GM23248 (cell line): ENCODE data around the gene POLR3A. TPM values are rescaled to one million over a fixed set of nuclear protein-coding genes. Genes with fewer than 3 reads are reported as not detected.
A peak's percentile ranks its signal among the peaks of the same experiment; 100 is the strongest.

Experiments used
- DNase-seq: peaks from one replicate; pipeline ENCODE4 v3.0.0-alpha.2; 2015
- H2AFZ ChIP-seq: fragments of 200-600 bp; sonication (generic); 2 replicates; pipeline ENCODE4 v1.6.1; 2016; ENCODE audit warnings: antibody characterized with exemption
- H3F3A ChIP-seq: fragments of 200-600 bp; sonication (generic); 2 replicates; pipeline ENCODE4 v1.6.1; 2016; ENCODE audit warnings: mild to moderate bottlenecking, antibody characterized with exemption, mixed run types; ENCODE audit not compliant: insufficient read depth
- H3K27ac ChIP-seq: fragments of 200-600 bp; sonication (generic); 2 replicates; pipeline ENCODE4 v1.5.1; 2016; ENCODE audit warnings: mild to moderate bottlenecking
- H3K27me3 ChIP-seq: fragments of 200-600 bp; sonication (generic); replicated peaks from 2 replicates; pipeline ENCODE4 v1.6.1; 2016; ENCODE audit warnings: mild to moderate bottlenecking; ENCODE audit not compliant: insufficient read depth
- H3K36me3 ChIP-seq: fragments of 200-600 bp; sonication (generic); 2 replicates; pipeline ENCODE4 v1.6.1; 2016; ENCODE audit warnings: low read depth, mild to moderate bottlenecking
- H3K4me1 ChIP-seq: fragments of 200-600 bp; sonication (generic); 2 replicates; pipeline ENCODE4 v1.6.1; 2016; ENCODE audit warnings: mild to moderate bottlenecking; ENCODE audit not compliant: insufficient read depth
- H3K4me2 ChIP-seq: fragments of 200-600 bp; sonication (generic); one replicate; pipeline ENCODE4 v1.6.1; 2016; ENCODE audit warnings: mild to moderate bottlenecking; ENCODE audit not compliant: unreplicated experiment
- H3K4me3 ChIP-seq: fragments of 200-600 bp; sonication (generic); 2 replicates; pipeline ENCODE4 v1.5.1; 2016; ENCODE audit warnings: mild to moderate bottlenecking
- H3K79me2 ChIP-seq: fragments of 200-600 bp; sonication (generic); 2 replicates; pipeline ENCODE4 v1.6.1; 2016; ENCODE audit warnings: mild to moderate bottlenecking; ENCODE audit not compliant: insufficient read depth
- H3K9ac ChIP-seq: fragments of 200-600 bp; sonication (generic); 2 replicates; pipeline ENCODE4 v1.6.1; 2016; ENCODE audit warnings: mild to moderate bottlenecking
- H3K9me2 ChIP-seq: fragments of 200-600 bp; sonication (generic); 2 replicates; pipeline ENCODE4 v1.6.1; 2016; ENCODE audit warnings: mixed run types, mild to moderate bottlenecking, moderate library complexity; ENCODE audit not compliant: insufficient read depth
- H3K9me3 ChIP-seq: fragments of 200-600 bp; sonication (generic); one replicate; pipeline ENCODE4 v1.6.1; 2017; ENCODE audit warnings: low read depth
- H4K20me1 ChIP-seq: fragments of 200-600 bp; sonication (generic); 2 replicates; pipeline ENCODE4 v1.6.0; 2016; ENCODE audit not compliant: insufficient read depth
- EZH2 ChIP-seq: fragments of 200-600 bp; sonication (generic); IDR thresholded peaks from 2 replicates; pipeline ENCODE4 v1.6.1; 2018; ENCODE audit warnings: antibody characterized with exemption, mild to moderate bottlenecking; ENCODE audit not compliant: insufficient read depth, poor library complexity, severe bottlenecking
- EZH2phosphoT487 ChIP-seq: fragments of 200-600 bp; sonication (generic); IDR thresholded peaks from 2 replicates; pipeline ENCODE4 v1.6.1; 2018; ENCODE audit warnings: antibody characterized with exemption, moderate library complexity, mild to moderate bottlenecking, low read depth; ENCODE audit not compliant: insufficient read depth
- WGBS, 2 experiments: methylation state at CpG; one replicate each; pipeline ENCODE4 v1.1.6; 2015 to 2017; ENCODE audit warnings: low lambda C conversion rate in 2 of 2, low coverage in 1 of 2; ENCODE audit errors: missing lambda C conversion rate in 2 of 2; 5-methylcytosine and 5-hydroxymethylcytosine counted together
- in situ Hi-C: fragments of 300-500 bp; cut with MboI; formaldehyde crosslinking; loops from 2 replicates; pipeline ENCODE4 v1.15.0; 2020
- polyA plus RNA-seq: library from polyadenylated mRNA; unstranded; fragments of >200 nt; fragmentation: Nextera tagmentation; extraction: Ambion mirVana; gene quantifications from 2 replicates; pipeline ENCODE4 v1.2.1, GENCODE V29; 2016
- total RNA-seq: library from RNA; depleted of rRNA; stranded (reverse); fragments of >200 nt; shearing (Covaris generic); gene quantifications from 2 replicates; pipeline ENCODE4 v1.2.3, GENCODE V29; 2014

POLR3A gene
- total and polyA plus RNA-seq, 2 experiments from 2014 or later, result 9.2 to 12.8 TPM

DNA sequence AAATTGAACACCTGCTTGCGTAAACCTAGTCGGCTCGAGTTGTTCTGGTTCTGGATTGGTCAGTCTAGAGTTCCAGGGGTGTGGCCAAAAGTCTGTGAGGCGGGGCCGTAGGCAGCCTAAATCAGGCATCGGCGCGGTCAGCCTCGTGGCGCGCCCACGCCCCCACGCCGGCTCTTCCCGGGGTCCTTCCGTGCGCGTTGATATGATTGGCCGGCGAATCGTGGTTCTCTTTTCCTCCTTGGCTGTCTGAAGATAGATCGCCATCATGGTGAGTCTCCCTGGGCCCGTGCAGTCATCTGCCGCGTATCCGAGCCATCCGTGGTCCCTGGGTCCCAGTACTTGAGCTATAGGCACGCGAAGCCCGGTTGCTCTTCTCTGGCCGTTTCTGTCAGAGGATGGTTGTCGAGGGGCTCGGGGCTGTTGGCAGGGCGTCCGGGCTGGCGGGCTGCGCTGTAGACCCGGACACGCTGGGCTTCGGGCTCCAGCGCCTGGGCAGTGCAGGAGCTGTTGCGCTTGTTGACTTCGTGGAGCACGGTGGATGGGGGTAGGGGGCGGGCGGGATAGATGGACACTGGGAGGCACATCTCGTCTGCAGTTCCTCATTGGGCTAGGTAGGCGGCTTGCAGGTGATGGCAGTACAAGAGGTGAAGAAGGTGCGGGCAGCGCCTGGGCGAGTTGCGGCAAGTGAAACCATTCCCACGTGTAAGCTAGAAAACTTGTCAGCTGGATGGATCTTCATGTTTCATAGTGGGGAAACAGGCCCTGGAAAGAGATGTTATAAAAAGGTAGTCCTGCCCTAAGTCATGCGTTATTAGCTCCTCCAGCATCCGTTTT lies 4.5 kb upstream of the POLR3A start, which contains the start of gene RPS24:
Gene RPS24 (plus strand): TSS at position 227 of the 834 bp plus-strand sequence. CDS start 39 bp downstream, at position 266.
- WGBS, 2 experiments, result 0 to 1% methylated on average over 50 to 53 of the region's 55 CpGs
- H3K4me1 ChIP-seq, result peaks cover 37% of the 10 kb centered on the region
- in situ Hi-C loops, result no loop called here

GRCh38 chr10:78033387-78033636 lies 4.0 kb upstream of the POLR3A start:
- Histone ChIP-seq H3K4me1 (peaks cover 37% of the 10 kb centered on the region), H3K9me2 (no peaks in the 10 kb centered on the region), H3K36me3 (peaks cover 37% of the 10 kb centered on the region), H3F3A (peaks cover 52% of the 10 kb centered on the region), H3K4me2 (peak overlapping the region; percentile 80), H3K27me3 (no peaks in the 10 kb centered on the region), H3K9ac (peak overlapping the region; percentile 38; the same call in 1 of the 2 replicates), H2AFZ (peak overlapping the region; percentile 85), H3K79me2 (peaks cover 53% of the 10 kb centered on the region), H4K20me1 (peaks cover 12% of the 10 kb centered on the region; the same call in 1 of the 2 replicates), H3K4me3 (peak overlapping the region; percentile 97), H3K27ac (peak overlapping the region; percentile 39), H3K9me3 (no peaks in the 10 kb centered on the region)
- TF ChIP-seq EZH2, result no peak
- TF ChIP-seq EZH2phosphoT487, result no peak
- in situ Hi-C loops, result no loop called here
- 0 to 2% methylated on average over 4 of the region's 4 CpGs for WGBS, 2 experiments
- DNase-seq, result no peak

More for the DNA sequence above, 4.5 kb upstream of the POLR3A start, which contains the start of gene RPS24:
- H3K27ac ChIP-seq, result peak within 1 kb of the TSS; percentile 52
- DNase-seq, result peak; percentile 99
- no peaks in the 10 kb centered on the region for H3K27me3 ChIP-seq
- peaks cover 53% of the 10 kb centered on the region for H3K79me2 ChIP-seq
- peak within 1 kb of the TSS; percentile 97 for H3K4me3 ChIP-seq
- peaks cover 50% of the 10 kb centered on the region for H3F3A ChIP-seq
- H3K4me2 ChIP-seq, result peak within 1 kb of the TSS; percentile 98
- H4K20me1 ChIP-seq, result peaks cover 15% of the 10 kb centered on the region; the same call in 1 of the 2 replicates
- TF ChIP-seq EZH2 (no peak), EZH2phosphoT487 (no peak)
- peak within 1 kb of the TSS; percentile 89 for H3K9ac ChIP-seq
- no peaks in the 10 kb centered on the region for H3K9me2 ChIP-seq
- H3K9me3 ChIP-seq, result no peaks in the 10 kb centered on the region
- peaks cover 42% of the 10 kb centered on the region for H3K36me3 ChIP-seq
- H2AFZ ChIP-seq, result peak within 1 kb of the TSS; percentile 85

- peak; percentile 75 for DNase-seq
- TF ChIP-seq EZH2 (no peak), EZH2phosphoT487 (no peak)
- 25% methylated on average over 36 of the region's 36 CpGs for WGBS, 2 experiments
Observed at GRCh38 chr10:78028438-78029268, 662 bp downstream of the POLR3A start.

GRCh38 chr10:78025685-78026364 lies 3.5 kb downstream of the POLR3A start:
- H2AFZ ChIP-seq, result no peak overlapping the region
- no peaks in the 10 kb centered on the region for H3K9me2 ChIP-seq
- peaks cover 46% of the 10 kb centered on the region for H3F3A ChIP-seq
- no peak for TF ChIP-seq EZH2
- no peak for TF ChIP-seq EZH2phosphoT487
- peak; percentile 85 for DNase-seq
- in situ Hi-C loops, result no loop called here
- H3K27me3 ChIP-seq, result no peaks in the 10 kb centered on the region
- H4K20me1 ChIP-seq, result no peaks in the 10 kb centered on the region
- peak overlapping the region; percentile 86 for H3K27ac ChIP-seq
- peaks cover 30% of the 10 kb centered on the region for H3K79me2 ChIP-seq
- no peaks in the 10 kb centered on the region for H3K9me3 ChIP-seq
- 0 out of 2 replicates have a peak overlapping the region, but pooled peaks have one; percentile 20 for H3K4me3 ChIP-seq
- peak overlapping the region; percentile 66 for H3K4me2 ChIP-seq
- peaks cover 42% of the 10 kb centered on the region for H3K36me3 ChIP-seq
- peaks cover 35% of the 10 kb centered on the region for H3K4me1 ChIP-seq
- H3K9ac ChIP-seq, result peak overlapping the region; percentile 47; the same call in 1 of the 2 replicates
- WGBS, 2 experiments, result 13 to 15% methylated on average over 8 of the region's 8 CpGs

More at GRCh38 chr10:78028438-78029268, 662 bp downstream of the POLR3A start:
- Histone ChIP-seq H3K27ac (peak overlapping the region; percentile 81), H3F3A (peaks cover 46% of the 10 kb centered on the region), H2AFZ (peak overlapping the region; percentile 98), H3K4me1 (peaks cover 35% of the 10 kb centered on the region), H3K4me3 (peak overlapping the region; percentile 91), H3K4me2 (peak overlapping the region; percentile 75), H3K9ac (peak overlapping the region; percentile 92), H3K9me2 (no peaks in the 10 kb centered on the region), H3K9me3 (no peaks in the 10 kb centered on the region), H3K36me3 (peaks cover 16% of the 10 kb centered on the region), H3K27me3 (no peaks in the 10 kb centered on the region), H3K79me2 (peaks cover 30% of the 10 kb centered on the region), H4K20me1 (no peaks in the 10 kb centered on the region)
- in situ Hi-C loops, result no loop called here
